ENCODE data around the gene RPS26. TPM values are rescaled to one million over a fixed set of nuclear protein-coding genes. Genes with fewer than 3 reads are reported as not detected.

RPS26 gene
- 1,000 to 10,000 TPM in 2 of 4 donors, 100 to 1,000 TPM in 2; 295 to 1,263 (median 759) TPM for total RNA-seq

DNA sequence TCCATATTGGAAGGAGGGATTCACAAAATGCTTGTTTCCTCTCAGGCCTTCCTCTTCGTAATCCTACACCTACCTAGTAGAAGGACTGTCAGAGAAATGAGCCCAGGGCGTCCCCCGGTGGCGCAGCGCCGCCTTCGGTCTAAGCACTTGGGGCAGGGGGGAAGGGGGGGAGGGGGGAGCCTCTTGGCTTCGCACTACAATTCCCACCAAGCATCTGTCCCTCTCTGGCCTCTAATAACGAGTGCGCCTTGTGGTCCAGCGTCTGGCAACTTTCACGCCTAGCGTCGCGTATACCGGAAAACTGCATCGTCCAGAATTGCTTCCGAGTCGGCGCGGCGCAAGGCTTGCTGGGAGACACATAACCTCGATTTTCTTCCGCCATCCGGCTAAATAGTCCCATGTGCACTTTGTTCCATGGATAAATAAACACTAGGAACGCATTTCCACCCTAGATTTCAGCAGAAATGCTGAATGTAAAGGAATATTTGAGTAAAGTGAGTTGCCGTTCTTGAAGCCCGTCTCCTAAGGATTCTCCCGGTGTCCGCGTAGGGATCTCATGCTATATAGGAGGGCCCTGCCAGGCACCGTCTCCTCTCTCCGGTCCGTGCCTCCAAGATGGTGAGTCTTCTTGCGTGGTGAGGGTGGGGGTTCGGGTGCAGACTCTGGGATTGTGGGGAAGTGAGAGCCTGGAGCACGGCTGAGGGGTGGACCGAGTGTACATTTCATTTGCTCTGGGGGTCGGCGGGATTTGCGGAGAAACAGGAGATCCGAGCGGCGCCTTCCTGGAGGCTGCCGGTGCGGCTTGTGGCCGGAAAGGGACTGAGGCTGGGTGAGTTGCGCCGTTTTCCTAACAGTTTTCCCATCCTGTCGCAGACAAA is at the start of gene RPS26:
RPS26 (plus strand) TSS at position 367 of the 878 bp plus-strand sequence; CDS start at position 616, 249 bp downstream.
- Histone ChIP-seq H3K27ac (peak within 1 kb of the TSS; percentile 84 to 96 (median 92)), H3K36me3 (peaks cover 0 to 46% of the 10 kb centered on the region in 2 donors), H3K27me3 (no peaks in the 10 kb centered on the region), H3K4me1 (peaks cover 4 to 25% (median 4%) of the 10 kb centered on the region in 3 donors), H3K4me3 (peak within 1 kb of the TSS; percentile 64 to 71), H3K9me3 (no peaks in the 10 kb centered on the region)
- 0% methylated on average over 10 to 31 of the region's 50 CpGs for WGBS, 2 donors (ENCODE audit: low coverage in 1 of 2)
- ATAC-seq = peak; percentile 98
- TF ChIP-seq POLR2A (IDR thresholded peaks at IDR 0.05) = peak; percentile 94
- no peak for TF ChIP-seq EP300 (IDR thresholded peaks at IDR 0.05)
- peak; percentile 99 for TF ChIP-seq POLR2AphosphoS5 (IDR thresholded peaks at IDR 0.05)
- TF ChIP-seq, protein P1, sequence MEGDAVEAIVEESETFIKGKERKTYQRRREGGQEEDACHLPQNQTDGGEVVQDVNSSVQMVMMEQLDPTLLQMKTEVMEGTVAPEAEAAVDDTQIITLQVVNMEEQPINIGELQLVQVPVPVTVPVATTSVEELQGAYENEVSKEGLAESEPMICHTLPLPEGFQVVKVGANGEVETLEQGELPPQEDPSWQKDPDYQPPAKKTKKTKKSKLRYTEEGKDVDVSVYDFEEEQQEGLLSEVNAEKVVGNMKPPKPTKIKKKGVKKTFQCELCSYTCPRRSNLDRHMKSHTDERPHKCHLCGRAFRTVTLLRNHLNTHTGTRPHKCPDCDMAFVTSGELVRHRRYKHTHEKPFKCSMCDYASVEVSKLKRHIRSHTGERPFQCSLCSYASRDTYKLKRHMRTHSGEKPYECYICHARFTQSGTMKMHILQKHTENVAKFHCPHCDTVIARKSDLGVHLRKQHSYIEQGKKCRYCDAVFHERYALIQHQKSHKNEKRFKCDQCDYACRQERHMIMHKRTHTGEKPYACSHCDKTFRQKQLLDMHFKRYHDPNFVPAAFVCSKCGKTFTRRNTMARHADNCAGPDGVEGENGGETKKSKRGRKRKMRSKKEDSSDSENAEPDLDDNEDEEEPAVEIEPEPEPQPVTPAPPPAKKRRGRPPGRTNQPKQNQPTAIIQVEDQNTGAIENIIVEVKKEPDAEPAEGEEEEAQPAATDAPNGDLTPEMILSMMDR (IDR thresholded peaks at IDR 0.05) = peak; percentile 2 to 74 (median 16)

DNA sequence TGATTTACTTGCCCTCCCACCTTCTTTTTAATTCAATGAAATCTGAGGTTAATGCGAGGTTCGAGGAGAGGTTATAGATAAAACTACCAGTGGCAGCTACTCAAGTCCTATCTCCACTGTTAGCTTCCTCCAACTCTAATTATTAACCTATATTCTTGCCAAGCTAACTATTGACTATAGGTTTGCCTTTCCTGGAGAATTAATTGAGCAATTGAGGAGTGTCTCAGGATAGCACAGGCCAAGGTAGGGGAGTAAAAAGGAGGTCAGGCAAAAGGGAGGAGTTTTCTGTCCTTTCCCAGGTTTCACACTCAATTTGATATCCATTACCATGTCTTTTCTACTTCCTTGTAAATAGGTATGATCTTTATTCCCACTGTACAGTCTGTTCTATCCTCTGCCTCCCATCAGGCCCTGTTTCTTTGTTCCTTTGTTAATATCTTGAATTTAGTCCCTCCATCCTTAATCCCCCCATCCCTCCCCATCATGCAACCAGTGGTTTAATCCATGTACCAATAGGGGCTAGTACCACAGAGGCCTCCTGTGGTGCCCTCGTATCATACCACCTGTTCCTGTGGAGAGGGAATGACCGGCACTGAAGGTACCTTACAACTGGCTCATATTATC is 48.4 kb upstream of the RPS26 start:
- Histone ChIP-seq H3K9me3 (no peaks in the 10 kb centered on the region), H3K27me3 (no peaks in the 10 kb centered on the region), H3K4me1 (peaks cover 0 to 20% (median 8%) of the 10 kb centered on the region in 3 donors), H3K27ac (no peak overlapping the region), H3K4me3 (no peak overlapping the region), H3K36me3 (peaks cover 0 to 72% of the 10 kb centered on the region in 2 donors)
- TF ChIP-seq, protein P1 (IDR thresholded peaks at IDR 0.05) = no peak
- TF ChIP-seq POLR2AphosphoS5 (IDR thresholded peaks at IDR 0.05) = no peak
- no peak for ATAC-seq
- WGBS, 2 donors (ENCODE audit: low coverage in 1 of 2) = 68 to 69% methylated on average over 2 to 4 of the region's 4 CpGs

DNA sequence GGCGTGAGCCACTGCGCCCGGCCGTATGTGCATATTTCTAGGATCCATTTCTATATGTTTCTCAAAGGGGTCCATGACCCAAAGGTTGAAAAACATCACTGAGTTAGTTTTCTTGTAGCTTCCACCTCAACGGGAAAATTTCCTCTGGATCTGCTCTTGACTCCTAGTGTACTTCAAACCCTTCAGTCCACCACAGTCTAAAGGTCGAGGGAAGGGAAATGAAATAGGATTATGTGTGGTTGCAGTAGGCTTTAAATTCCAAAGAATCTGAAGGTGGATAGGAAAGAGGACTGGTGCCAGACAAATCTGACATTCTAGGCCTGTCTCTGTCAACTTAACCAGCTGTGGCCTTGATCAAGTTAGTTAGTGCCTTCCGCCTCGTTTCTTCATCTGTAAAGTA is 46.4 kb upstream of the RPS26 start:
- TF ChIP-seq POLR2AphosphoS5 (IDR thresholded peaks at IDR 0.05) (no peak), EP300 (IDR thresholded peaks at IDR 0.05) (no peak), POLR2A (IDR thresholded peaks at IDR 0.05) (no peak)
- WGBS, 2 donors (ENCODE audit: low coverage in 1 of 2) = 57 to 72% methylated on average over 3 to 7 of the region's 8 CpGs
- Histone ChIP-seq H3K4me1 (peaks cover 0 to 28% (median 8%) of the 10 kb centered on the region in 3 donors), H3K27ac (no peak overlapping the region), H3K36me3 (peaks cover 0 to 69% of the 10 kb centered on the region in 2 donors), H3K4me3 (no peak overlapping the region), H3K9me3 (no peaks in the 10 kb centered on the region), H3K27me3 (no peaks in the 10 kb centered on the region)
- no peak for ATAC-seq

DNA sequence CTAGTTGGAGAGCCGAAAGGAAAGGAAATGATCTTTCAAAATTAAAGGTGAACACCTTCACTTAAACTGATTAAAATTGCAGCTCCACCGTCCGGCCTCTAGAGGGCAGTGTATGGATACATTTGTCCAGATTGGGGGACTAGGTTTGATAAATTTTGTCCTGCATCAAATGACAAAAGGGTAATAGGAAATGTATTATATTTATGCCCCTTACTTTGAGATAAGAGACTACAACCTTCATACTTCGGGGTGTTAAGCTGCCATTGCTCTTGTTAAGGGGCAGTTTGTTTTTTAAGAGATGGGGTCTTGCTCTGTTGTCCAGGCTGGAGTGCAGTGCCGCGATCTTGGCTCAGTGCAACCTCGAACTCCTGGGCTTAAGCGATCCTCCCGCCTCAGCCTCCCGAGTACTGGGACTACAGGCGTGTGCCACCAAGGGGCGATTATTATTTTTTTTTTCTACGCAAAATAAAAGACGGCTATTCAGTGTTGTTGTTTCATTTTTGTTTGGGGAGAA is 45.5 kb upstream of the RPS26 start:
- WGBS, 2 donors (ENCODE audit: low coverage in 1 of 2) = 3 to 31% methylated on average over 8 to 14 of the region's 14 CpGs
- TF ChIP-seq, protein P1 (IDR thresholded peaks at IDR 0.05) = peak in 3 of 4 experiments; percentile 80 to 91 (median 85)
- no peak for TF ChIP-seq EP300 (IDR thresholded peaks at IDR 0.05)
- no peak for TF ChIP-seq POLR2AphosphoS5 (IDR thresholded peaks at IDR 0.05)
- TF ChIP-seq POLR2A (IDR thresholded peaks at IDR 0.05) = no peak
- peak overlapping the region; percentile 62 to 89 (median 84) for H3K27ac ChIP-seq

More for the DNA sequence above, 45.5 kb upstream of the RPS26 start:
- Histone ChIP-seq H3K36me3 (peaks cover 0 to 65% of the 10 kb centered on the region in 2 donors), H3K27me3 (no peaks in the 10 kb centered on the region), H3K4me3 (peak overlapping the region; percentile 64 to 71), H3K4me1 (peaks cover 0 to 28% (median 8%) of the 10 kb centered on the region in 3 donors), H3K9me3 (no peaks in the 10 kb centered on the region)
- ATAC-seq = no peak

All from gastroesophageal sphincter (tissue), 4 donors.